HepG2 (cell line): ENCODE results near the gene TSEN34. TPM values are rescaled to one million over a fixed set of nuclear protein-coding genes. Genes with fewer than 3 reads are reported as not detected.

Experiments
- GABPB1 ChIP-seq: IDR thresholded peaks from 2 replicates; pipeline ENCODE4 v1.6.1; 2016; ENCODE audit warnings: mild to moderate bottlenecking, missing genetic modification reagents, moderate library complexity, missing compliant biosample characterization
- IRX3 ChIP-seq: sonication (generic); formaldehyde crosslinking; IDR thresholded peaks from 2 replicates; pipeline ENCODE4 v1.8.1; 2023; ENCODE audit warnings: mild to moderate bottlenecking, low read depth, missing genetic modification reagents, borderline replicate concordance
- KIAA2018 ChIP-seq: sonication (generic); formaldehyde crosslinking; IDR thresholded peaks from 2 replicates; pipeline ENCODE4 v1.5.0; 2020; ENCODE audit warnings: mild to moderate bottlenecking, missing genetic modification reagents, borderline replicate concordance
- LBX2 ChIP-seq: sonication (generic); formaldehyde crosslinking; IDR thresholded peaks from 2 replicates; pipeline ENCODE4 v1.5.0; 2020; ENCODE audit warnings: missing genetic modification reagents, mild to moderate bottlenecking, borderline replicate concordance
- NCOA5 ChIP-seq: sonication (generic); formaldehyde crosslinking; IDR thresholded peaks from 2 replicates; pipeline ENCODE4 v1.4.0; 2020; ENCODE audit warnings: missing genetic modification reagents
- TERF1 ChIP-seq: sonication (generic); formaldehyde crosslinking; IDR thresholded peaks from 2 replicates; pipeline ENCODE4 v1.8.0; 2022; ENCODE audit warnings: mild to moderate bottlenecking, missing genetic modification reagents, moderate library complexity
- ZFP91 ChIP-seq: sonication (generic); formaldehyde crosslinking; IDR thresholded peaks from 2 replicates; pipeline ENCODE4 v1.9.0; 2022; ENCODE audit warnings: missing genetic modification reagents, mild to moderate bottlenecking, borderline replicate concordance
- ZKSCAN8 ChIP-seq: IDR thresholded peaks from 2 replicates; pipeline ENCODE4 v1.6.1; 2016; ENCODE audit warnings: borderline replicate concordance, missing genetic modification reagents, missing compliant biosample characterization
- ZNF232 ChIP-seq: sonication (generic); formaldehyde crosslinking; IDR thresholded peaks from 2 replicates; pipeline ENCODE4 v1.4.0; 2020; ENCODE audit warnings: missing genetic modification reagents, borderline replicate concordance
- ZSCAN5A ChIP-seq: sonication (generic); formaldehyde crosslinking; IDR thresholded peaks from 2 replicates; pipeline ENCODE4 v1.8.0; 2022; ENCODE audit warnings: mild to moderate bottlenecking, missing genetic modification reagents, borderline replicate concordance
- polyA plus RNA-seq, 8 experiments: library from polyadenylated mRNA; depleted of rRNA in 3 of 8; stranded (reverse) in 7 of 8; unstranded in 1 of 8; fragments of >200 nt; fragmentation: Illumina TruSeq in 4 of 8; extraction: Trizol in 4 of 8; gene quantifications; 2 replicates each; pipeline versions ENCODE4 v1.2.1 to v1.2.3, GENCODE V29; 2011 to 2016; ENCODE audit warnings: low read depth in 4 of 8, missing spikeins in 1 of 8, mixed read lengths in 1 of 8; ENCODE audit not compliant: insufficient read depth in 1 of 8
- total RNA-seq, 5 experiments: library from RNA; depleted of rRNA; stranded (reverse); fragments of >200 nt; fragmentation: Illumina TruSeq; extraction: Trizol; gene quantifications; 2 replicates each; pipeline ENCODE4 v1.2.3, GENCODE V29; 2016; ENCODE audit warnings: low read depth in 1 of 5

The TSEN34 gene
- total and polyA plus RNA-seq, 2 of the 13 experiments (the other 11 are each of a cell fraction or from before 2014, with no cell fraction given), result 55.1 to 65.4 TPM

GRCh38 chr19:54207983-54208783, 17.1 kb downstream of the TSEN34 start (continued):
- no peak for TF ChIP-seq ZSCAN5A (CRISPR knock-in tag)
- no peak for TF ChIP-seq TERF1 (CRISPR knock-in tag)
- peak; percentile 34; the same call in 1 of the 2 replicates for TF ChIP-seq GABPB1 (CRISPR knock-in tag)
- TF ChIP-seq NCOA5 (CRISPR knock-in tag), result no peak
- peak; percentile 50; the same call in 1 of the 2 replicates for TF ChIP-seq ZNF232 (CRISPR knock-in tag)
- no peak; the same call in 1 of the 2 replicates for TF ChIP-seq ZFP91
- TF ChIP-seq KIAA2018, result no peak
- TF ChIP-seq IRX3, result no peak
- no peak for TF ChIP-seq ZKSCAN8 (CRISPR knock-in tag)
- TF ChIP-seq LBX2 (CRISPR knock-in tag), result no peak
